K562 (cell line): ENCODE data around the gene KSR2.

ENCODE experiments used
- BRF1 ChIP-seq: IDR thresholded peaks from 3 replicates; pipeline ENCODE4 v1.6.1; 2011; ENCODE audit warnings: borderline replicate concordance, mild to moderate bottlenecking; ENCODE audit not compliant: insufficient read length; ENCODE audit errors: extremely low read depth
- ELF4 ChIP-seq: fragments of 450-650 bp; formaldehyde crosslinking; IDR thresholded peaks from 2 replicates; pipeline ENCODE4 v1.4.0; 2022; ENCODE audit warnings: missing genetic modification characterization
- FOXK2 ChIP-seq, 2 experiments: fragments of 450-650 bp; IDR thresholded peaks in 1 of 2; conservative IDR thresholded peaks in 1 of 2; 2 replicates each; pipeline ENCODE4 v1.6.1; 2016; ENCODE audit warnings: low read depth in 2 of 2, mild to moderate bottlenecking in 1 of 2
- MYNN ChIP-seq, 2 experiments: sonication (generic); formaldehyde crosslinking in 1 of 2; IDR thresholded peaks; 2 replicates each; pipeline versions ENCODE4 v1.5.0 to v1.6.1; 2016 to 2020; ENCODE audit warnings: antibody characterized with exemption in 1 of 2, missing genetic modification reagents in 1 of 2
- SMARCA4 ChIP-seq: fragments of 450-650 bp; IDR thresholded peaks from 2 replicates; pipeline ENCODE4 v1.6.1; 2016
- TF ChIP-seq, protein P1 (sequence below): fragments of 250-450 bp; sonication (Bioruptor Pico); IDR thresholded peaks from 2 replicates; pipeline ENCODE4 v1.5.0; 2022; ENCODE audit warnings: mild to moderate bottlenecking
- TF ChIP-seq, protein P2 (sequence below): sonication (generic); formaldehyde crosslinking; IDR thresholded peaks from 2 replicates; pipeline ENCODE4 v1.8.1; 2022; ENCODE audit warnings: missing genetic modification reagents

DNA sequence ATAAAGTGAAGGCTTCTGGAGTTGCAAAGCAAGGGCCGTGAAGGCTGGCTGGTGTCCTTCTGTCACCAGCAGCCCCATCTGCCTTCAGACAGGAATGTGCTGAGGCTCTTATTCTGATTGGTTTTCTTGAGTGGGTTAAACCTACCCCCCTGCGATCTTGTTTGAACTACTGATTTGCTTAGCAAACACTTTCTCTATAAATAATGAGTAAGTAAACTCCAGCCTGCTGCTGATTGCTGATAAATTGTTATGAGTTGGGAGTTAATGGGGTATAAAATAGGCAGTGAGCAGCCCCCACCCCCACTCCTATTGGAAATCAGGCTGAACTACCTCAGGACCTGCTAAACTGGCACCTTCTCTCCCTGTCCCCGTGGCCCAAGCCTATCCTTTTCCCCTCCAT lies 461.2 kb downstream of the KSR2 start:
- TF ChIP-seq, protein P1, sequence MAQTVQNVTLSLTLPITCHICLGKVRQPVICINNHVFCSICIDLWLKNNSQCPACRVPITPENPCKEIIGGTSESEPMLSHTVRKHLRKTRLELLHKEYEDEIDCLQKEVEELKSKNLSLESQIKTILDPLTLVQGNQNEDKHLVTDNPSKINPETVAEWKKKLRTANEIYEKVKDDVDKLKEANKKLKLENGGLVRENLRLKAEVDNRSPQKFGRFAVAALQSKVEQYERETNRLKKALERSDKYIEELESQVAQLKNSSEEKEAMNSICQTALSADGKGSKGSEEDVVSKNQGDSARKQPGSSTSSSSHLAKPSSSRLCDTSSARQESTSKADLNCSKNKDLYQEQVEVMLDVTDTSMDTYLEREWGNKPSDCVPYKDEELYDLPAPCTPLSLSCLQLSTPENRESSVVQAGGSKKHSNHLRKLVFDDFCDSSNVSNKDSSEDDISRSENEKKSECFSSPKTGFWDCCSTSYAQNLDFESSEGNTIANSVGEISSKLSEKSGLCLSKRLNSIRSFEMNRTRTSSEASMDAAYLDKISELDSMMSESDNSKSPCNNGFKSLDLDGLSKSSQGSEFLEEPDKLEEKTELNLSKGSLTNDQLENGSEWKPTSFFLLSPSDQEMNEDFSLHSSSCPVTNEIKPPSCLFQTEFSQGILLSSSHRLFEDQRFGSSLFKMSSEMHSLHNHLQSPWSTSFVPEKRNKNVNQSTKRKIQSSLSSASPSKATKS: no peak
- TF ChIP-seq BRF1: no peak
- TF ChIP-seq SMARCA4: no peak
- no peak for TF ChIP-seq MYNN (IDR thresholded peaks at IDR 0.05)
- TF ChIP-seq MYNN (CRISPR knock-in tag; IDR thresholded peaks at IDR 0.05): no peak
- TF ChIP-seq, protein P2, sequence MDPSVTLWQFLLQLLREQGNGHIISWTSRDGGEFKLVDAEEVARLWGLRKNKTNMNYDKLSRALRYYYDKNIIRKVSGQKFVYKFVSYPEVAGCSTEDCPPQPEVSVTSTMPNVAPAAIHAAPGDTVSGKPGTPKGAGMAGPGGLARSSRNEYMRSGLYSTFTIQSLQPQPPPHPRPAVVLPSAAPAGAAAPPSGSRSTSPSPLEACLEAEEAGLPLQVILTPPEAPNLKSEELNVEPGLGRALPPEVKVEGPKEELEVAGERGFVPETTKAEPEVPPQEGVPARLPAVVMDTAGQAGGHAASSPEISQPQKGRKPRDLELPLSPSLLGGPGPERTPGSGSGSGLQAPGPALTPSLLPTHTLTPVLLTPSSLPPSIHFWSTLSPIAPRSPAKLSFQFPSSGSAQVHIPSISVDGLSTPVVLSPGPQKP (CRISPR knock-in tag): no peak
- TF ChIP-seq ELF4 (CRISPR knock-in tag): no peak
- no peak for TF ChIP-seq FOXK2 (conservative IDR thresholded peaks at IDR 0.05 in 1 of 2, IDR thresholded peaks at IDR 0.05 in 1 of 2; ENCODE audit: low read depth in 2 of 2)
